Measurements from ENCODE around the gene PPP2R2C. TPM values are rescaled to one million over a fixed set of nuclear protein-coding genes. Genes with fewer than 3 reads are reported as not detected.

Gene PPP2R2C
- total and polyA plus RNA-seq, 10 donors, result 0.07 to 1.3 (median 0.23) TPM; not detected in 1

DNA sequence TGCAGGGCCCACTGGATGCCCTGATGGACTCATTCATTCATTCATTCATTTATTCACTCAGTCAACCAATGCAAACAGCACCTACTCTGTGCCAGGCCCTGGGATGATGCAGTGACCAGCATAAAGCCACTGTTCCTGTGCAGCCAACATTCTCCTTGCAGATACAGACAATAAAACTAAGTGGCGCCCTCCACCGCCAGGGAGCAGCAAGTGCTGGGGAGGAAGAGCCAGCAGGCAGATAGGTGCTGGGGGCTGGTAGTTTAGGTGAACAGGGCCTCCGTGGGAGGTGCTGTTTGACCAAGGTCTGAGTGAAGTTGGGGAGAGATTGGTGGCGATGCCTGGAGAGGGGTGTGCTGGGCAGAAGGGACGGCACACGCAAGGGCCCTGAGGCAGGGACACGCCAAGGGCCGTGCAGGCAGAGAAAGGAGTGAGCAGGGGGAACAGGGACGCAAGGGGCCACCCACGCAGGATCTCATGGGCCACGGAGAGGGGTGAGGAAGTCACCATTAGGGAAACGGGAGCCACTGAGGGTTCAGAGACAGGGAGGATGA lies 137.3 kb downstream of the PPP2R2C start:
- H3K27me3 ChIP-seq (replicated peaks in 1 of 7), result peaks cover 0 to 89% (median 38%) of the 10 kb centered on the region in 7 donors
- 63 to 79% (median 72%) methylated on average over 12 of the region's 12 CpGs for WGBS, 5 donors
- no peak for DNase-seq
- H3K36me3 ChIP-seq, result no peaks in the 10 kb centered on the region
- H3K4me3 ChIP-seq, result no peak overlapping the region
- peaks cover 0 to 18% (median 11%) of the 10 kb centered on the region in 6 donors for H3K4me1 ChIP-seq
- intact Hi-C loops (cut with DNase I; ENCODE audit: low total_unique reads), result no loop called here
- no peak overlapping the region for H3K27ac ChIP-seq
- H3K9me3 ChIP-seq, result peaks cover 0 to 15% (median 6%) of the 10 kb centered on the region in 8 donors
- TF ChIP-seq POLR2A (IDR thresholded peaks at IDR 0.05) (no peak), POLR2AphosphoS5 (IDR thresholded peaks at IDR 0.05) (no peak), CTCF (IDR thresholded peaks at IDR 0.05 in 8 of 11, conservative IDR thresholded peaks at IDR 0.05 in 3 of 11) (no peak)

DNA sequence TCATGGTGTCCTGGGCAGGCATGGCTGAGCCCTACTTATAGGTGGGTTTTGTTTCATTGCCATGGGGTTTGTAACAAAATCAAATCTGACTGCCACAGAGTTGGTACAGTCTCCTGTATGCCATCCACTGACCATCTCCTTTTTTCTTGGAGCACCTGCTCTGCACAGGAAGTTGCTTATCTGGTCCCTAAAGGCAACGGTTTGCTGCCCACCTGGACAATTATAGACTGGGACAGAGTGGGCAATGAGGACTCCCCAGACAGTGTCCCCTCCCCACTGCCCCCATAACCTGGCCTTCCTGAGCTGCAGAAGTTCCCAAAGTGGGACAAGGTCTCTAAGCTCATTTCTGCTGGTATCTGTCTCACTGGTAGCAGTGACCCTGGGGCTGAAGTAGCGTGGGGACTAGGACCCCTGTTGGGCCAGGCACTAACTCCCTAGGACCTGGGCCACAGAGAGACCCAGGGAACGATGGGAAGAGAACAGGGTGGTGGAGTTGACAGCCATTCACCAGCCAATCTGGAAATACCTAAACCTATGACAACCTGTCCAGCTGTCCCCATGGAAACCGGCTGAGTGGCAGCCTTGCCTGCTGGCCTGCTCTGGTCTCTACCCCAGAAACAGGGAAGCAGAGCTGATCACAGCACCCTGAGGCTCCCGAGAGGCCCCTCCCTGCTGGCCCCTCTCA lies 138.1 kb downstream of the PPP2R2C start:
- H3K27ac ChIP-seq, result no peak overlapping the region
- 68 to 79% (median 71%) methylated on average over 3 to 5 of the region's 5 CpGs for WGBS, 5 donors
- H3K27me3 ChIP-seq (replicated peaks in 1 of 7), result peaks cover 0 to 84% (median 31%) of the 10 kb centered on the region in 7 donors
- peaks cover 0 to 15% (median 6%) of the 10 kb centered on the region in 8 donors for H3K9me3 ChIP-seq
- intact Hi-C loops (cut with DNase I; ENCODE audit: low total_unique reads), result loop anchor here (5.0 kb wide), 1 partner anchor 213 kb away; no protein-coding TSS in a partner anchor
- peaks cover 0 to 18% (median 11%) of the 10 kb centered on the region in 6 donors for H3K4me1 ChIP-seq
- no peak for TF ChIP-seq POLR2AphosphoS5 (IDR thresholded peaks at IDR 0.05)
- no peak for TF ChIP-seq POLR2A (IDR thresholded peaks at IDR 0.05)
- TF ChIP-seq CTCF (IDR thresholded peaks at IDR 0.05 in 8 of 11, conservative IDR thresholded peaks at IDR 0.05 in 3 of 11), result no peak
- no peak overlapping the region for H3K4me3 ChIP-seq
- DNase-seq, result no peak
- no peaks in the 10 kb centered on the region for H3K36me3 ChIP-seq

DNA sequence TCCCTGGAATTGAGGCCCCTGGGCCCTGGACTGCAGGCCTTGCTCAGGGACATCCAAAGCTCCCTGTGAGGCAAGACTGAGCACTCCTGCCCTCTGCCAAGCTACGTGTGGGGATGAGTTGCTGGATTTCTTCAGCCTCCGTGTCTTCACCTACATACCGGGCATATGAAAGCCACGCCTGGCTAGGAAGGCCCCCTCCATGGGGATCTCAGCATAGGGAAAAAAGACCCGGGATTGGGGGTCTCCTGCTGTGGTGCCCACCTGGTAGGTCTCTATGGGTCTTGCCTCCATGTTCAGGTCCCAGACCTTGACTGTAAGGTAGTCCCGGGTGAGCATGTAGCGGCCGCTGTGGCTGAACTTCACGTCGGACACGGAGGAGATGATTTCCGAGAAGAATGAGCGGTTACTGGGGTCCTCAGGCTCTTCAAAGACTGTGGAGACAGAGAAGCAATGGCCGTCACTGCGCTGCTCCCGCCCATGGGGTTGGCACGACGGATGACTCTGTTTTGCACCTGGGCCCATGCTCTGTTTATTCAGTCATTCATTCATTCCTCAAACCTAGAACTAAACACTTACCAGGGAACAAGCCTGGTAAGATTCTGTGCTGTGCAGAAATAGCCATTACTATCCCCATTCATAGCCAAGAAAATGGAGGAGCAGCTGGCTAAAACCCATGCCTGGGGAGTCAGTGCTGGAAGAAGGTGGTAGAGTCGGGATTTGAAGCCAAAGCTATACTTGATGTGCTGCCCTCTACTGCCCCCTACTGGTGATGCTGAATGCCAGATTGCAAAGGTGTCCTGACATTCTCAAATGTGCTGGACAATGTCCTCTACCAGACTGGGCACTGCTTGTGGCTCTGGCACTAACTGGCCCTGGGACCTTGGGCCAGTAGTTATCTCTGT lies 138.9 kb downstream of the PPP2R2C start:
- peaks cover 0 to 84% (median 26%) of the 10 kb centered on the region in 7 donors for H3K27me3 ChIP-seq (replicated peaks in 1 of 7)
- peaks cover 0 to 15% (median 6%) of the 10 kb centered on the region in 8 donors for H3K9me3 ChIP-seq
- H3K36me3 ChIP-seq, result no peaks in the 10 kb centered on the region
- TF ChIP-seq CTCF (IDR thresholded peaks at IDR 0.05 in 8 of 11, conservative IDR thresholded peaks at IDR 0.05 in 3 of 11) (peak in 5 of 11 experiments; percentile 13 to 50 (median 38)), POLR2AphosphoS5 (IDR thresholded peaks at IDR 0.05) (no peak)
- peaks cover 0 to 14% (median 10%) of the 10 kb centered on the region in 6 donors for H3K4me1 ChIP-seq
- intact Hi-C loops (cut with DNase I; ENCODE audit: low total_unique reads), result loop anchor here (5.0 kb wide), 1 partner anchor 214 kb away; no protein-coding TSS in a partner anchor
- no peak overlapping the region for H3K27ac ChIP-seq
- no peak overlapping the region for H3K4me3 ChIP-seq
- 81 to 88% (median 85%) methylated on average over 18 to 19 of the region's 19 CpGs for whole genome bisulfite sequencing, 5 donors
- DNase-seq, result no peak
